Stimulated activated CD4-positive, alpha-beta T cell treated with anti-CD3 and anti-CD28 coated beads, Interleukin-2, amount 100 ng/mL, for 48 hours (primary cell): Measurements from ENCODE around the gene GRID1.

ENCODE experiments used
- DNase-seq, 2 donors: peaks; one replicate each; pipeline ENCODE4 v3.0.0-alpha.2; 2020

Gene GRID1

GRCh38 chr10:86368046-86368445 lies 1.5 kb upstream of the GRID1 start:
- DNase-seq, result no peak

- no peak for DNase-seq
These were observed 757 bp upstream of the GRID1 start for GRCh38 chr10:86367152-86367951.

DNA sequence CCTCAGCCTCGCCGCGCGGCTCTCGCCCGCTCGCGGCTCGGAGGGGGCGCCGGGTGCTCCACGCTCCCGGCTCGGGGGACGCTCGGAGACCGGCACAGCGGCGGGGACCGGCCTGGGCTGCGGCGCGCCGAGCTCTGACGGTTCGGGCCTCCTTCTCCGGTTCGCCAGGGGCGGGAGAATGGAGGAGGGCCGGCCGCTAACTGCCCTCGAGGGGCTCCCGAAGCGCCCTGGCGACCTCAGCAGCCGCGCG lies 232 bp upstream of the GRID1 start:
- DNase-seq, result no peak

GRCh38 chr10:86365346-86366032 lies 1.1 kb downstream of the GRID1 start:
- DNase-seq, result no peak

GRCh38 chr10:86364491-86365345 lies 1.9 kb downstream of the GRID1 start:
- DNase-seq, result no peak

- no peak for DNase-seq
These were observed 2.6 kb downstream of the GRID1 start for GRCh38 chr10:86363833-86364490.

DNA sequence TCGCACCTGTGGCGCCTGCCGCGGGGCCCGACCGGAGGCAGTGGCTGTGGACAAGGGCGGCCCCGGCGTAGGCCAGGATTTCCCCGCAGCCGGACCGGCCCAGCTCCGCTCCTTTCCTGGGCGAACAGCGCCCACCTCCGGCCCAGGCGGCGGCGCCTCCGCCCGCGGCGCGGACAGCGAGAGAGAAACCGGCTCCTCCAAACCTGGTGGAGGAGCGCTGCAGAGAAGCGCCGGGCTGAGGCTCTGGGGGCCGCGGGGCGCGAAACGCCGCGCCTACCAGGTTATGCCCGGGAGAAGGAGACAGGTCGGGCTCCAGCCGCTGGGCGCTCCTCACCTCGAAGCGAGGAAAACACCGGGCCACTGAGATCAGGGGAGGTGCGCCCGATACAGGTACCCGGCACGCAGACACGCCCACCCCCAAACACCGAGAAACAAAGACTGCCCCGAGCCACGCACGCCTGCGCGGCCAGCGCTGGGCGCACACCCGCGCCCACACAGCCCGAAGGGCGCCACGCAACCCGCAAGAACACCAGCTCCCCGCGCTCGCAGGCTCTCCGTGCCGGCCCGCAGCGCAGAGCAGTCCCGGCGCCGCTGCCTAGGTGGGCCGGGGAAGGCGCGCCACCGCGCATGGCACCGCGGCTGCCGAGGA lies 3.3 kb downstream of the GRID1 start:
- no peak for DNase-seq

DNA sequence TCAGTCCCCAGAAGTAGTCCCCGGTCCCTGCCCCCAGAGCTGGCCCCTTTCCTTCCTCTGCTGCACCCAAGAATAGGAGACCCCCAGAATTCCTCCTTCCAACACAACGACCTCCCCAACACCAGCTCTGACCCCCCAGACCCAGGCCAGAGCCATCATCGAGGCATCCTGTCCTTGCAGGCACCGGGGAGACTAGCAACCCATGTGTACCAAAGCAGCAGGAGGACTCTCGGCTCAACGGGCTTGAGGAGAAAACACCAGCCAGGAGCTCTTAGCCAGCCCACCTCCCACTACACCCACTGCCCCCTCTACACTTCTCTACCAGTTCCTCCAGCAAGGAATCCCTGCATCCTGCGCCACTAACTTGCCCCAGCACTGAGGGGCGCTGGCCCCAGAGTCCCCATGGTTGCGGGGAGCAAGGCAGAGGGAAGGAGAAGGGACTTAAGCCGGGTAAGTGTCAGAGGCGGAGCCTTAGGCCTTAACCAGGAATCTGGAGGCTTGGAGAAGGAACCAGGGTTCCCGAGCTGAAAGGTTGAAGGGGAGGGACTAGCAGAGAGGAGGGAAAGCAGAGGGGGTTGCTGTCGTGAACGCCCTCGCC lies 3.9 kb downstream of the GRID1 start:
- DNase-seq, result no peak

- DNase-seq, result no peak
These were observed 4.5 kb downstream of the GRID1 start for GRCh38 chr10:86362129-86362527.

GRCh38 chr10:86361156-86362128 lies 5.2 kb downstream of the GRID1 start:
- DNase-seq, result no peak

GRCh38 chr10:86360657-86361056 lies 5.9 kb downstream of the GRID1 start:
- no peak for DNase-seq

DNA sequence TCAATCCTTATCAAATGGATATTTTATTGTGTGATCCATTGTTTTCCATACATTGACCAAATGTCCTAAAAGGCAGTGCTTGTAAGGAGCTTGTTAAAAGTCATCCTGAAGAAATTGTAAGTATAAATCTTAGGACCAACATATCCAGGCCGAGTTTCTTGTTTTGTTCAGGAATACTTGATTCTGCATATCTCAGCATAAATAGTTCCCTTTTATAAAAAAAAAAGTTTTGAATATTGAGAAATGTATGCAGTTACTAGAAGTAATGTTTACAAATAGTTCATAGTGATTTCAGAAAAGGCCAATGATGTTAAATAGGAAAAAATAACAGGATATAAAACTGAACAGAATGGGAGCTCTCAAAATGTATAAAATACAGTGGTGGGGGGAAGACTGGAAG lies 6.6 kb downstream of the GRID1 start:
- DNase-seq, result no peak

GRCh38 chr10:86359111-86359510 lies 7.5 kb downstream of the GRID1 start:
- no peak for DNase-seq

DNA sequence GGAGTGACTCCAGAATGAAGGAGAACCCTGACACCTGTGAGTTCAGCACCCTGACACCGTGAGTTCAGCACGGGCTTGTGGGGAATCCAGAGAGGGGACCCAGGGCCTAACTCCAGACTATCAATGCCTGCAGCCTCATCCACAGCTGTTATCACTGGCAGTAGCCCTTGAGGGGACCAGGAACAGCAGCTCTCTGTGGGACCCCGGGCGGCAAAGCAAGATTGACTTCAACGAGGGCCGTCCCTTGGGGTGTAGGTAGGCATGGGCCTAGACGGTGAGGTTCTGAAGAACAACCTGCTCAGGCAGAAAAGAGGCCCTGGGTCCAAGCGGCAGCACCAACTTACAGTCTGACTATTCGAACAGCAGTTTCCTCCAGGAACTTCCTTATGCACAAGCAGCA lies 8.9 kb downstream of the GRID1 start:
- no peak for DNase-seq

DNA sequence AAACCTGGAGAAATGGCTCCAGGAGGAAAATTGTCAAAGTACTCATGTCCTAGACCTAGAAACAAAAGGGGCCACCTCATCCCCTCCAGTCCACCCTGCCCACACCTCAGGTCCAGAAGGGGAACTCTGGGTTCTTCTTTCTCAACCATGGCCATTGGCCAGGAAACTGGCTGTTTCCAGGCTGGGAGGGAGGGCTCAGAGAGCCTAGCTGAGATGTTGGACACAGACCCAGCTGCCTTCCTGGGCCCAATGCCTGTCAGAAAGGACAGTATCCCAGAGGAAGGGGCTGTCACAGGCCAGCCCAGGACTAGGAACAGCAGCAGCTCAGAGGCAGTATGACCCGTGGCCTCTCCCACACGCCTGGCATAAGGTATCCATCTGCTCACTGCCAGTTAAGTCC lies 9.6 kb downstream of the GRID1 start:
- no peak for DNase-seq

- DNase-seq, result no peak
These were observed 10.3 kb downstream of the GRID1 start for GRCh38 chr10:86356296-86356695.

GRCh38 chr10:86355571-86356038 lies 11.0 kb downstream of the GRID1 start:
- no peak for DNase-seq

DNA sequence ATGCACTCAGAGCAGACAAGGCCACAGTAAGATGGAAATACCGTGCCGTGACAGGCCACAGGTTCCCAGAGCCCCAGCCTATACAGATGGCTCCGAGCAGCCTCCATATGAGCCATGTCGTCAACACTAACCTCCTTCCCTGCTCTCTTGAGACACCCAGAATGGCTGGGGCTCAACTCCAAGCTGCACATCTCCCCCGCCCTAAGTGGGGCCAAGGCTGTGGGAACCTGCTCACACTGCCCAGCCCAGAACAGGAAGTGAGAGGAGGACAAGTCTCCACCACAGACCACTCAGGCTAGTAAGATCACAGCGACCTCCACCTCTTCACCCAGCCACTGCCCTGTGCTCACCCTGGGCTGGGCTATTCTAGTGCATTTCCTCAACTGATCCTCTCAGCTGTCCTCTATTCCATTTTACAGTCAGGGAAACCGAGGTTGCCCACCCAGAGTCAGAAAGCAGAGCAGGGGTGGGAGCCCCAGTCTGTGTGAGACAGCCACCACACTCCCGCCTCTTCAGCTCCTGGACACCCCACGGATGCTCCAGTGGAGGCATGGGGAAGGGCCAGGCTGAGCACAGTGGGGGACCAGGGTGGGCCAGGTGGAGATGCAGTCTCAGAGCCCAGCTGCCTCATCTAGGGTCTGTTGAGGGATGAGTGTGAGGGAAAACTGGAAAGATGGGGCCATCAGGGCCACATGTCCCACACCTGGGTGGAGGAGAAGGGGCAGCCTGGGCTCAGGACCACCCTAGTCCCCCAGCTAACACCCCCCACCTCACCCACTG lies 11.6 kb downstream of the GRID1 start:
- no peak for DNase-seq

GRCh38 chr10:86353506-86354485 lies 12.8 kb downstream of the GRID1 start:
- no peak for DNase-seq
